Epithelial cell of proximal tubule (primary cell): Measurements from ENCODE around the gene ZNF831. TPM values are rescaled to one million over a fixed set of nuclear protein-coding genes. Genes with fewer than 3 reads are reported as not detected.

Experiments
- DNase-seq: peaks from one replicate; pipeline ENCODE4 v3.0.0-alpha.2; 2011; ENCODE audit warnings: low read depth
- H3K4me3 ChIP-seq: 2 replicates; pipeline ENCODE4 v1.5.1; 2011; ENCODE audit warnings: low read depth, mild to moderate bottlenecking, low read length
- CTCF ChIP-seq: conservative IDR thresholded peaks from 2 replicates; pipeline ENCODE4 v1.5.1; 2012; ENCODE audit warnings: low read depth, mild to moderate bottlenecking, low read length
- total RNA-seq: library from RNA; depleted of rRNA; stranded (reverse); fragments of >200 nt; gene quantifications from 2 replicates; pipeline ENCODE4 v1.2.3, GENCODE V29; 2015

ZNF831 gene
- total RNA-seq, 1 donor from 2014 or later = not detected

- no peak for DNase-seq
Measured at GRCh38 chr20:59270380-59270779, 106.8 kb downstream of the ZNF831 start.

GRCh38 chr20:59273739-59274357, 110.2 kb downstream of the ZNF831 start:
- no peak for TF ChIP-seq CTCF
- DNase-seq = no peak
- no peak overlapping the region for H3K4me3 ChIP-seq

More at GRCh38 chr20:59270380-59270779, 106.8 kb downstream of the ZNF831 start:
- H3K4me3 ChIP-seq = no peak overlapping the region
- TF ChIP-seq CTCF = no peak

GRCh38 chr20:59276938-59277337, 113.3 kb downstream of the ZNF831 start:
- H3K4me3 ChIP-seq = no peak overlapping the region
- DNase-seq = no peak
- no peak for TF ChIP-seq CTCF

GRCh38 chr20:59284470-59284869, 120.8 kb downstream of the ZNF831 start:
- no peak for DNase-seq
- TF ChIP-seq CTCF = no peak
- H3K4me3 ChIP-seq = no peak overlapping the region

- DNase-seq = no peak
- no peak for TF ChIP-seq CTCF
Measured at GRCh38 chr20:59289994-59290393, 126.4 kb downstream of the ZNF831 start.

GRCh38 chr20:59291740-59292383, 128.2 kb downstream of the ZNF831 start:
- TF ChIP-seq CTCF = no peak
- H3K4me3 ChIP-seq = no peak overlapping the region
- no peak for DNase-seq

More at GRCh38 chr20:59289994-59290393, 126.4 kb downstream of the ZNF831 start:
- no peak overlapping the region for H3K4me3 ChIP-seq

- no peak for DNase-seq
- TF ChIP-seq CTCF = no peak
Measured at GRCh38 chr20:59295531-59295930, 131.9 kb downstream of the ZNF831 start.

More at GRCh38 chr20:59295531-59295930, 131.9 kb downstream of the ZNF831 start:
- H3K4me3 ChIP-seq = no peak overlapping the region
